ENCODE data around the gene FAM72A.
"Not testable (repeated sequence)": the region's sequence is repeated elsewhere in the genome, so short reads cannot be mapped to it uniquely, and the experiment has no call there.

Gene FAM72A

DNA sequence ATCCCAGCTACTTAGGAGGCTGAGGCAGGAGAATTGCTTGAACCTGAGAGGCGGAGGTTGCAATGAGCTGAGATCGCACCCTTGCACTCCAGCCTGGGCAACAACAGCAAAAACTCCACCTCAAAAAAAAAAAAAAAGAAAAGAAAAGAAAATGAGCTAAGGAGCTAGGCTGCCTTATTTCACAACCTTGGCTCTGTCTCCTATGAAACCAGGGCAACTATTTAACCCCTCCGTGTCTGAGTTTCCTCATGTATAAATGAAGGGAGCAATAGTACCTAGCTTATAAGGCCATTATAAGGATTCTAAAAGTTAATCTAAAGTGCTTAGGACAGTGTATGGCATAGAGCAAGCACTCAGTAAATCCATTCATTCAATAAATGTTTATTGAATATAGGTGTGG is 32.8 kb downstream of the FAM72A start:
- not testable (repeated sequence) for DNase-seq (ENCODE audit: low read depth in 1 of 2, low spot score in 1 of 2)

DNA sequence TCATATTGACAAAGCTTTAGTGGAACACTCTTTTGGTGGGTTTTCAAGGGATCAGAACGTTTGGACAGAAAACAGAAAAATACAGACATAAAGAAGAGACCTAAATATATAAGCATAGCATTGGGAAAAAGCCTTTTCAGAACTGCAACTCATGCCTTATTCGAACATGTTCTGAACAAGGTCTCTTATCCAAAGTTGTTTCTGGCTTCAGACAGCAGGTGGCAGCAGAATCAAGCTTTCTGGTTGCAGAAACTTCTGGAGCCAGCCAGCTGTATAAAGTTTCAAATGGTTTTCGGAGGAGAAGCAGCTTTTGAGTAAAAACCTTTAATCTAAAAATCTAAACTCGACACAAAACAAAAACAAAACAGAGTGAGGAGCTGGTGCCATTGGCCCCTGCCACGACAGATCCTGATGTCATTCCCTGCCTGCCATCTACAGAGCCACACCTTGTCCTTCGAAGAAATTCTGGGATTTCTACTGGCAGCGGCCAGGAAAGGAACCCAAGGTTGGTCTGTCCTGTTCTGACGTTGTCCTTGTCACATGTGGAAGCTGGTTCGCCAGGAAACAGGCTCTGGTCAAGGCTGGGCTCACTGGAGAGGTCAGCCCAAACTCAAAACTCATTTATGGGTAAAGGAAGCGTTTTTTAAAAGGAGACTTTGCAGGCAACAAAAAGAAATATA is 35.1 kb downstream of the FAM72A start:
- not testable (repeated sequence) for DNase-seq (ENCODE audit: low read depth in 1 of 2, low spot score in 1 of 2)

DNA sequence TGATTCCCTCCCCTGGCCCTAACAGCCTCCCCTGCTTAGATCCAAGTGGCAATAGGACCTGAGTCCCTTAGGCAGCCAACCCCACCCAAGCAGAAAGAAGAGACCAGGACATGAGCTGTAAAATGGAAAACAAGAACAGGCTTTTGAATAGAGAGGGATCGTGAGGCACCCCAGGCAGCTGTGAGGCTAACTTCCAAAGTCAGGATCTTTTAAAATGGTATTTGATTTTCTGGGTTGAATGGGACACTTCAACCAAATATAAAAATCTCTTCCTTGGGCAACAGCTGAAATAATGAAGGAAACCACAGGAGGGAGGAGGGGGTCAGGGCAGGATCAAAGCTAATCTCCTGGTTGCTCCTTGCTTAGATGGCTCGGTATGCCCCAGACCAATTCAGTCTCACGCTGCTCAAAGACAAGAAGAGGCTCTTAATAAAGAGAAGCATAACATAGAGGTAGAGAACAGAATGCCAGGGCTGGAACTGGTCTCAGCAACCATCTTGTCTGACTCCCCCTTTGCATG is 56.8 kb downstream of the FAM72A start:
- no peak for DNase-seq (ENCODE audit: low read depth in 1 of 2, low spot score in 1 of 2)

DNA sequence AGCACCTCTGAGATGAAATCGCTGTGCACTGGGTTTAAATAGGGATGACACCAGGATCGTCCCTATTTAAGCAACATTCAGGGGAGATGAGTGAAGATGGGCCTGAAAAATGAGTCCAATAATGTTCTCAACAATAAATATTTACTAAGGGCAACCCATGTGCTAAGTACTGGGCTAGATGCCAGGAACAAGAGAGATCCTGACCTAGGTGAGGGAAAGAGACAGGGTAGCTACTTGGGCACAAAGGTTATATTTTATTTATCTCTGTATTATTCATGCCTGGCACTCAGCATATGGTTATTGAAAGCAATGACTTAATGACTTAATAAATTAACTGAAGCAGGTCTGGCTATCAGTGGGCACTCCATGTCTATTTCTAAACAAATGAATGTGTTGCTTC is 58.0 kb downstream of the FAM72A start:
- no peak for DNase-seq (ENCODE audit: low read depth in 1 of 2, low spot score in 1 of 2)

DNA sequence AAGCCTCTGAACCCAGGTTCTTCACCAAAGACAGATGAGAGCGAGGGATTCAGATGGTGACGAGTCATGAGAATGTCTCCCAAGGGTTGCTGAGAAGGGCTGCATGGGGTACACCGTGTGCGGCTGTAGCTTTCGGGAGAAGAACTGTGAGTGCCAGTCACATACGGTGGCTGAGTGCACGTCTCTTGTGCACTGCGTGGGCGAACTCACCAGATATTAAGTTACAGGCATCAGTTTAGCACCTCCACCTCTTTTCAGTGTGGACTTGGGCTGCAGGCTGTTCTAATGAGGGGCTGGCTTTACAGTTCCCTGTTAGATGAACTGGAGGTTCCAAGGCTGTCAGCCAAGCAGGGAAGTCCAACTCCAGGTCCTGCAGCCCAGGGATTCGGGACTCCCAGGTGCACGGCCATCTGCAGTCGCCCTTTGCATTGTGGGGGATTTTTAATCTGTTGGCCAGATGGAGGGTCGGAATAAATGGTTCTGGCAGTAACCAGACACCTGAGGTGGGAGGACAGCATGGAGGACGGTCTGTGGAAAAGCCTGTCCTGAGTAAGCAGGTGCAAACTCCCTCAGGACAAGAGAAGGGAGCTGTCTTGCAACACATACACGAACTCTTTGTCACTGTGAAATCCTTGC is 59.0 kb downstream of the FAM72A start:
- DNase-seq (ENCODE audit: low read depth in 1 of 2, low spot score in 1 of 2), result no peak

DNA sequence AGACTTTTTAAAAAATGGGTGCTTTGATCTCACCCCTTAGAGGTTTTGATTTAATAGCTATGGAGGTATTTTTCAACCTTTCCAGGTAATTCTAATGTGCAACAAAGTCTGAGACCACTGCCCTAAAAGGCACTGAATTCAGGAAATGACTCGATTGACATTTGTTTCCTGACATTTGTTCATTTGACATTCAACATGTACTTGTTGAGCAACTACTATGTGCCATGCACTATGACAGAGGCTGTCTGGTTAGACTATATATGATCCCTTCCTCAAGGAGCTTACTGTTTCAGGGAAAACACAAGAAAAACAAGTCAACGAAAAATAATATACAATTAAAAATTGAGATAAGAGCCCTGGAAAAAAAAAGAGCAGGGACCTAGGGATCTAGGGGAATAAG is 59.9 kb downstream of the FAM72A start:
- DNase-seq (ENCODE audit: low read depth in 1 of 2, low spot score in 1 of 2), result no peak

DNA sequence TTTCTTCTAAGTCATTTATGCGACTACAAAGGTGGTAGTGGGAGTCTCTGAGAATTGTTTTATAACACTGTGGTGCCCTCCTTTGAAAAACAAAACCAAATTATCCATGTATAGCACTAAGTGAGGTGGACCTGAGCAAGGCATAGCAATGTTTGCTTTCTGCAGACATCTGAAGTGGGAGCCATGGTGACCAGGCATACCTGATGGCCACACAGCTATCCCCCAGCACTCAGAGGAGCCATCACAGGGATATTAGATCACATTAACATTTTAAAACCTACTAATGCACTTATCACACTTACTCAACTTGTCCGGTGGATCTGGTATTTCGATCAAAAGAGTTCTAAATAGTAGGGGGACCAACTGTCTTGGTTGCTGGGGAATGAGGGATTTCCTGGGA is 60.6 kb downstream of the FAM72A start:
- DNase-seq (ENCODE audit: low read depth in 1 of 2, low spot score in 1 of 2), result no peak

DNA sequence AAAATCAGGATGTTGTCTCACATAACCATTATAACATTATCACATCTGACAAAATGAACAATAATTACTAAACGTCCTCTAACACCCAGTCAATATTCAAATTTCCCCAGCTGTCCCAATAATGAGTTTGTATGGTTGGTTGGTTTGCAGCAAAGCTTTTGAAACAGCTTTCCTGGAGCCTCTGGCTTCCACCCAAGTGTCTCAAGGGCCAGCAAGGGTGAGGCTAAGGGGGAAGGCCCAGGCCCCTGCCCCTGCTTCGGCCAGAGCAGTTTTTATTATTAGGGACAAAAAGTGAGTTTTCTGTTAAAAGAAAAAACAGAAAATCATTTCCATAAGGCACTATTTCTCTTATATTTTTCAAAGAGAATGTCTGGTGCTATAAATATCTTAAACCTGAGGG is 66.4 kb downstream of the FAM72A start:
- no peak for DNase-seq (ENCODE audit: low read depth in 1 of 2, low spot score in 1 of 2)
